ENCODE data around the gene ACER1. TPM values are rescaled to one million over a fixed set of nuclear protein-coding genes. Genes with fewer than 3 reads are reported as not detected.

Gene ACER1
- total and polyA plus RNA-seq, 11 donors: not detected

- no peaks in the 10 kb centered on the region for H3K9me3 ChIP-seq
- peak; percentile 70 to 93 (median 88) for DNase-seq
- H3K27me3 ChIP-seq: no peaks in the 10 kb centered on the region
- peak overlapping the region; percentile 71 to 95 (median 88) for H3K27ac ChIP-seq
- H3K4me3 ChIP-seq: peak overlapping the region in 11 of 12 donors; percentile 1 to 46 (median 32)
- TF ChIP-seq POLR2A (IDR thresholded peaks at IDR 0.05) (no peak), CTCF (IDR thresholded peaks at IDR 0.05) (no peak)
- intact Hi-C loops (cut with DNase I): loop anchor here in 8 of 10 donors (2.0 to 10.0 kb wide), 4 partner anchors 31 to 49 kb away; no protein-coding TSS in a partner anchor
- 10 to 25% (median 22%) methylated on average over 26 to 30 of the region's 30 CpGs for WGBS, 4 donors
- ATAC-seq: peak; percentile 48 to 80 (median 70)
- peaks cover 0 to 18% (median 15%) of the 10 kb centered on the region in 9 donors for H3K36me3 ChIP-seq
- peaks cover 46 to 97% (median 82%) of the 10 kb centered on the region in 12 donors for H3K4me1 ChIP-seq
Observed at GRCh38 chr19:6273701-6274601, 59.5 kb downstream of the ACER1 start.

GRCh38 chr19:6272913-6273600 is 60.4 kb downstream of the ACER1 start:
- Histone ChIP-seq H3K27ac (peak overlapping the region; percentile 81 to 95 (median 88)), H3K36me3 (peaks cover 0 to 27% (median 24%) of the 10 kb centered on the region in 9 donors), H3K27me3 (no peaks in the 10 kb centered on the region), H3K4me1 (peaks cover 42 to 88% (median 74%) of the 10 kb centered on the region in 12 donors), H3K9me3 (no peaks in the 10 kb centered on the region), H3K4me3 (peak overlapping the region in 9 of 12 donors; percentile 27 to 50 (median 40))
- intact Hi-C loops (cut with DNase I): loop anchor here in 8 of 10 donors (2.0 to 10.0 kb wide), 4 partner anchors 30 to 48 kb away; no protein-coding TSS in a partner anchor
- ATAC-seq: no peak
- no peak for DNase-seq
- no peak for TF ChIP-seq POLR2A (IDR thresholded peaks at IDR 0.05)
- no peak for TF ChIP-seq CTCF (IDR thresholded peaks at IDR 0.05)
- WGBS, 4 donors: 52 to 61% (median 58%) methylated on average over 18 to 22 of the region's 22 CpGs

- Histone ChIP-seq H3K4me1 (peaks cover 42 to 81% (median 70%) of the 10 kb centered on the region in 12 donors), H3K36me3 (peaks cover 0 to 33% (median 30%) of the 10 kb centered on the region in 9 donors), H3K4me3 (peak overlapping the region in 9 of 12 donors; percentile 25 to 50 (median 38)), H3K9me3 (no peaks in the 10 kb centered on the region), H3K27me3 (no peaks in the 10 kb centered on the region), H3K27ac (peak overlapping the region; percentile 81 to 95 (median 88))
- DNase-seq (no peak), ATAC-seq (peak; percentile 3 to 19 (median 19))
- TF ChIP-seq POLR2A (IDR thresholded peaks at IDR 0.05) (no peak), CTCF (IDR thresholded peaks at IDR 0.05) (no peak)
- WGBS, 4 donors: 12 to 18% (median 15%) methylated on average over 7 to 11 of the region's 11 CpGs
- intact Hi-C loops (cut with DNase I): loop anchor here in 8 of 10 donors (2.0 to 10.0 kb wide), 4 partner anchors 30 to 48 kb away; no protein-coding TSS in a partner anchor
Observed at GRCh38 chr19:6272411-6272791, 61.0 kb downstream of the ACER1 start.
